Ishikawa (cell line): ENCODE results near the gene UNC5C.

Experiments used
- CEBPB ChIP-seq: IDR thresholded peaks from 2 replicates; pipeline ENCODE4 v1.6.1; 2012
- CREB1 ChIP-seq: IDR thresholded peaks from 2 replicates; pipeline ENCODE4 v1.6.1; 2012; ENCODE audit warnings: low read depth
- EGR1 ChIP-seq: IDR thresholded peaks from 2 replicates; pipeline ENCODE4 v1.6.1; 2012
- EP300 ChIP-seq: IDR thresholded peaks from 2 replicates; pipeline ENCODE4 v1.6.1; 2012; ENCODE audit warnings: borderline replicate concordance
- FOXM1 ChIP-seq: IDR thresholded peaks from 2 replicates; pipeline ENCODE4 v1.6.1; 2012; ENCODE audit warnings: low read depth, borderline replicate concordance
- MAX ChIP-seq: IDR thresholded peaks from 2 replicates; pipeline ENCODE4 v1.6.1; 2012
- NFIC ChIP-seq: IDR thresholded peaks from 2 replicates; pipeline ENCODE4 v1.6.1; 2012
- RAD21 ChIP-seq: IDR thresholded peaks from 2 replicates; pipeline ENCODE4 v1.6.1; 2012; ENCODE audit warnings: low read depth
- TAF1 ChIP-seq: IDR thresholded peaks from 2 replicates; pipeline ENCODE4 v1.6.1; 2012; ENCODE audit warnings: low read depth, mild to moderate bottlenecking
- TCF12 ChIP-seq: IDR thresholded peaks from 2 replicates; pipeline ENCODE4 v1.6.1; 2012; ENCODE audit warnings: low read depth
- TEAD4 ChIP-seq: IDR thresholded peaks from 2 replicates; pipeline ENCODE4 v1.6.1; 2012
- USF1 ChIP-seq: IDR thresholded peaks from 2 replicates; pipeline ENCODE4 v1.6.1; 2012
- YY1 ChIP-seq: IDR thresholded peaks from 2 replicates; pipeline ENCODE4 v1.6.1; 2012; ENCODE audit warnings: low read depth
- ZBTB7A ChIP-seq: IDR thresholded peaks from 2 replicates; pipeline ENCODE4 v1.6.1; 2012; ENCODE audit warnings: low read depth
- TF ChIP-seq, protein P1 (sequence below): IDR thresholded peaks from 2 replicates; pipeline ENCODE4 v1.6.1; 2012; ENCODE audit warnings: low read depth, mild to moderate bottlenecking

UNC5C gene

DNA sequence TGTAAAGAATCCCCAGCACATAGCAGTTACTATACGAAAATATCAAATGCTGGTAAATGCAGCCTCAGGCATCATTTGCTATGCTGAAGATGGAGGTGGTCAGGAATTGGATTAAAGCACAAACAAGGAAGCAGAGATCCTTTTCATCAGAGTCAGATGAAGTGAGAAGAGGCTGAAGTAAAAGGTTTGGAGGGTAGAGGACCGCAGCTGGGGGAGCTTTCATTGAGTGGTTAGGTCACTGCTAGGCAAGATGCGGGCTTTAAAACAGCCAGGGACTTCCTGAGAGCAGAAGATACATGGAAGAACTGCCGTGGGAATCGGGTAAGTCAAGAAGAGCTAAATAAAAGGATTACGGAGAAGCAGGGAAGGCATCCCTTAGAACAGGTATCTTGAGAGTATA, 351.4 kb downstream of the UNC5C start:
- TF ChIP-seq CEBPB (no peak), EP300 (no peak), MAX (no peak), TEAD4 (no peak), USF1 (no peak), YY1 (no peak), TCF12 (no peak), RAD21 (no peak), FOXM1 (no peak), CREB1 (no peak), TAF1 (no peak)
- TF ChIP-seq, protein P1, sequence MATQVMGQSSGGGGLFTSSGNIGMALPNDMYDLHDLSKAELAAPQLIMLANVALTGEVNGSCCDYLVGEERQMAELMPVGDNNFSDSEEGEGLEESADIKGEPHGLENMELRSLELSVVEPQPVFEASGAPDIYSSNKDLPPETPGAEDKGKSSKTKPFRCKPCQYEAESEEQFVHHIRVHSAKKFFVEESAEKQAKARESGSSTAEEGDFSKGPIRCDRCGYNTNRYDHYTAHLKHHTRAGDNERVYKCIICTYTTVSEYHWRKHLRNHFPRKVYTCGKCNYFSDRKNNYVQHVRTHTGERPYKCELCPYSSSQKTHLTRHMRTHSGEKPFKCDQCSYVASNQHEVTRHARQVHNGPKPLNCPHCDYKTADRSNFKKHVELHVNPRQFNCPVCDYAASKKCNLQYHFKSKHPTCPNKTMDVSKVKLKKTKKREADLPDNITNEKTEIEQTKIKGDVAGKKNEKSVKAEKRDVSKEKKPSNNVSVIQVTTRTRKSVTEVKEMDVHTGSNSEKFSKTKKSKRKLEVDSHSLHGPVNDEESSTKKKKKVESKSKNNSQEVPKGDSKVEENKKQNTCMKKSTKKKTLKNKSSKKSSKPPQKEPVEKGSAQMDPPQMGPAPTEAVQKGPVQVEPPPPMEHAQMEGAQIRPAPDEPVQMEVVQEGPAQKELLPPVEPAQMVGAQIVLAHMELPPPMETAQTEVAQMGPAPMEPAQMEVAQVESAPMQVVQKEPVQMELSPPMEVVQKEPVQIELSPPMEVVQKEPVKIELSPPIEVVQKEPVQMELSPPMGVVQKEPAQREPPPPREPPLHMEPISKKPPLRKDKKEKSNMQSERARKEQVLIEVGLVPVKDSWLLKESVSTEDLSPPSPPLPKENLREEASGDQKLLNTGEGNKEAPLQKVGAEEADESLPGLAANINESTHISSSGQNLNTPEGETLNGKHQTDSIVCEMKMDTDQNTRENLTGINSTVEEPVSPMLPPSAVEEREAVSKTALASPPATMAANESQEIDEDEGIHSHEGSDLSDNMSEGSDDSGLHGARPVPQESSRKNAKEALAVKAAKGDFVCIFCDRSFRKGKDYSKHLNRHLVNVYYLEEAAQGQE: no peak

DNA sequence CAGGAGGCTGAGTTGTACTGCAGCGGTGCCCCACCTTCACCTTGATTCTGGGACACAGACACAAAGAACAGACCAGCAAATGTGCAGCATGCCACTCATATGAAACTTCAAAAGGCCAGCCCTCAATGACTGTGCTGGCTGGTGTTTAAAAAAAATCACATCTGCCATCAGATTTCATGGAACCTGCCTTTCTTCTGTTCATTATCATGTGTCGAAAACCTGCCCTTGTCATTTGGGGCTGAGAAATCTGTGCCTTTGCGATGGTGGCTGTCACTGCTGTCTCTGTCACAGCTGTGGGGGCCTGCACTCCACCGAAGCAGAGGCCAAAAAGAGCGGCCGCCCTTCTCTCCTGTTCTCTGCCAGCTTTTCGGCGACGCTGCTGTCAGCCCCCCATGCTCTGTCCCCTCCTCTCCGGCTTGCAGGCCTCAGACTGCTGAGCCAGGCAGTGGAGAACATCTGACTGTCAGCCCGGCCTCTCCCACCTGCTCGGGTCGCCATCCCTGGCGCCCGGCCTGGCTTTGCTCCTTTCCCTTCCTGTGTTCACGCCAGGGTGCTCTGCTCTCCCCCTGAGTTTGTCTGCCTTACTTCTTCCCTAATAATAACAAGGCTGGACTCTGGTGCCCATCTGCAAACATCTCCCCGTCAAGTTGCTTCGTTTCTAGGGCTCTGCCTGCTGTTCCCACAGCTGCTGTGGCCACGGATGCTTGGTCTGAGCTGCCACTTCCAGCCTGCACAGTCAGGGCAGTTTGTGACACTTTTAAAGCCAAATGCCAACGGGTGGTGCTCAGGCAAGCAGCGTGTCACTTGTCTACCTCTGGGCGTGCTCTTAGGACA, 355.2 kb downstream of the UNC5C start:
- TF ChIP-seq EP300 (no peak), EGR1 (no peak), RAD21 (no peak)

- no peak for TF ChIP-seq CEBPB
- TF ChIP-seq RAD21: no peak
- TF ChIP-seq FOXM1: no peak
- no peak for TF ChIP-seq NFIC
- TF ChIP-seq YY1: no peak
- no peak for TF ChIP-seq ZBTB7A
- no peak for TF ChIP-seq CREB1
- TF ChIP-seq, protein P1: no peak
- TF ChIP-seq TAF1: no peak
- no peak for TF ChIP-seq USF1
- TF ChIP-seq EP300: no peak
- no peak for TF ChIP-seq MAX
- no peak for TF ChIP-seq TEAD4
- TF ChIP-seq TCF12: no peak
- no peak for TF ChIP-seq EGR1
Measured at GRCh38 chr4:95191537-95191936, 357.2 kb downstream of the UNC5C start.

DNA sequence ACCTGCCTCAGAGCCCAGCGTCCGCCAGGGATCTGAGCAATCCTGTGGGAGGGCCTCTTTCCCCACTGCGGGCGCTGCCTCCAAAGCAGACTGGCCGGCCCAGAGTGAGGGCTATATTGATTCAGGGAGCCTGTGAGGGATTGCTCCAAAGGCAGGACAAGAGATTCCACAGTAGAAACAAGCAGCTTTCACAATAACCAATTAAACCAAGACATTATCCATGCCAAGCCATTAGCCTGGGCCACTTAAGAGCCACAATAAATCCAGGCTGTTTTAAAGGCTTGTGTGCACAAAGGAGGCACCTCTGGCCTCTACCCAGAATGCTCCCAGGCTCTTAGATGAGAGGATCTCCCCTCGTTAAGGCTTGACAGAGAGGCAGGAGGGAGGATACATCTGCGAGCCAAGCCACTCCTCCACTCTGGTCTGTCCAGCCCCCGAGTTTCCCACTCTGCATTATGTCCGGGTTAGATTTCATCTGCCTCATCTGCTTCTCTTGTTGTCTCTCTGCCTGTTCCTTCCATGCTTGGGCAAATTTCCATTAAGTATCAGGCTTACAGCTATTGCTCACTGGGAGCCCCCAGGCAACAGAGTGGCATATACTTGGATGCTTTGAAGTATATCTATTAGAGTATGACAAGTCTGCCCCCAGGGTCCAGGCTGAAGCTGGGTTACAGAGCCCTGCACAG, 357.9 kb downstream of the UNC5C start:
- TF ChIP-seq TCF12: no peak
- TF ChIP-seq RAD21: no peak
- no peak for TF ChIP-seq TEAD4
- TF ChIP-seq FOXM1: no peak
- no peak for TF ChIP-seq EP300
- no peak for TF ChIP-seq USF1
- TF ChIP-seq NFIC: no peak
- no peak for TF ChIP-seq YY1
- no peak for TF ChIP-seq CEBPB
- no peak for TF ChIP-seq ZBTB7A

GRCh38 chr4:95188701-95189370, 359.9 kb downstream of the UNC5C start:
- TF ChIP-seq EP300: no peak
- no peak for TF ChIP-seq YY1
- no peak for TF ChIP-seq FOXM1
- no peak for TF ChIP-seq CEBPB
- no peak for TF ChIP-seq RAD21
- no peak for TF ChIP-seq ZBTB7A
- no peak for TF ChIP-seq MAX
- TF ChIP-seq TAF1: no peak
- TF ChIP-seq TCF12: no peak
- TF ChIP-seq CREB1: no peak
- no peak for TF ChIP-seq USF1
- TF ChIP-seq EGR1: no peak
- TF ChIP-seq TEAD4: no peak
- TF ChIP-seq, protein P1: no peak
- no peak for TF ChIP-seq NFIC
